Effector memory CD4-positive, alpha-beta T cell (primary cell): ENCODE results near the gene TAS1R3.

Experiments used
- DNase-seq, 3 donors: peaks; one replicate each; pipeline ENCODE4 v3.0.0-alpha.2; 2020
- H3K27ac ChIP-seq: 2 replicates; pipeline ENCODE4 v1.7.0; 2013; ENCODE audit warnings: mild to moderate bottlenecking, low read length, moderate library complexity; ENCODE audit not compliant: insufficient read depth, poor library complexity, severe bottlenecking
- H3K27me3 ChIP-seq: replicated peaks from 2 replicates; pipeline ENCODE4 v1.7.0; 2013; ENCODE audit warnings: mild to moderate bottlenecking, low read length; ENCODE audit not compliant: insufficient read depth, control insufficient read depth, poor library complexity, severe bottlenecking
- H3K36me3 ChIP-seq: 2 replicates; pipeline ENCODE4 v1.7.0; 2013; ENCODE audit warnings: mild to moderate bottlenecking, low read length, moderate library complexity; ENCODE audit not compliant: control insufficient read depth, insufficient read depth
- H3K4me1 ChIP-seq: 2 replicates; pipeline ENCODE4 v1.7.0; 2013; ENCODE audit warnings: low read length, mild to moderate bottlenecking; ENCODE audit not compliant: control insufficient read depth, insufficient read depth, poor library complexity, severe bottlenecking
- H3K4me3 ChIP-seq: 2 replicates; pipeline ENCODE4 v1.7.0; 2013; ENCODE audit warnings: low read length, low read depth, mild to moderate bottlenecking; ENCODE audit not compliant: insufficient read depth, poor library complexity, severe bottlenecking
- H3K9me3 ChIP-seq: 2 replicates; pipeline ENCODE4 v1.7.0; 2013; ENCODE audit warnings: mild to moderate bottlenecking, low read length, moderate library complexity; ENCODE audit not compliant: control insufficient read depth

The TAS1R3 gene

DNA sequence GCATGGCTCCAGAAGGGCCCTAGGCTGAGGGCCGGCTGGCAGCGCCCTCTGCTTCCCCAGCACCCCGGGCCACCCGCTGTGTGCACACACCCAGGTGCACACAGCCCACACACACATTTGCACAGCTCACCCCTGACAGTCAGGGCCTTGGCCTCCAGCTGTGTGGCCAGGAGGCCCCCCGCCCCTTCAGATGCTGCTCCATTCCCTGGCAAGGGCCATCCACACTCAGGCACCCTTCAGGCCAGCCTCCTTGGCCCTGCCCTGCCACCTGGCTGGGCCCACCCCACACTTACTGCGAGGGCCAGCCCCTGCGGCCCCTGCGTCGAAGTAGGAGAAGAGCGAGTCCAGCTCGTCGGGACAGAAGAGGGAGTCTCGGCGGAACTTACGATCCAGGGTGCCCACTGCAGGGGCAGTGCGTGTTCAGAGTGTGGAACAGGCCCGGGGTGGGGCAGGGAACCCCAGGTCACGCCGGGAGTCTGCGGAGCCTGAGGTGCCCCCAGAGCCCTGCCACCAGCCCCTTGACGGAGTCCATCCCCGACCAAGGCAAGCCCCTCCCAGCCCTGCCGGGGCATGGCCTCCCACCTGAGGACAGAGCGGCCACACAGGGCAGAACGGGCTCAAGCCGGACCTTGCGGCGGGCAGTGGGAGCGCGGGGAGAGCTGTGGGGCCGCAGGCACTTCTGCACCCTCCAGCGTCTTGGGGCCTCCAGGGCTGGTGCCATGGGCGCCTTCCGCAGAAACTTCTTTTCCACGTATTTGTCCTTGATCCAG is 35.7 kb upstream of the TAS1R3 start:
- H3K27me3 ChIP-seq = no peaks in the 10 kb centered on the region
- no peaks in the 10 kb centered on the region for H3K36me3 ChIP-seq
- no peaks in the 10 kb centered on the region for H3K4me1 ChIP-seq
- H3K27ac ChIP-seq = no peak overlapping the region
- no peak for DNase-seq
- H3K4me3 ChIP-seq = no peak overlapping the region
- no peaks in the 10 kb centered on the region for H3K9me3 ChIP-seq

DNA sequence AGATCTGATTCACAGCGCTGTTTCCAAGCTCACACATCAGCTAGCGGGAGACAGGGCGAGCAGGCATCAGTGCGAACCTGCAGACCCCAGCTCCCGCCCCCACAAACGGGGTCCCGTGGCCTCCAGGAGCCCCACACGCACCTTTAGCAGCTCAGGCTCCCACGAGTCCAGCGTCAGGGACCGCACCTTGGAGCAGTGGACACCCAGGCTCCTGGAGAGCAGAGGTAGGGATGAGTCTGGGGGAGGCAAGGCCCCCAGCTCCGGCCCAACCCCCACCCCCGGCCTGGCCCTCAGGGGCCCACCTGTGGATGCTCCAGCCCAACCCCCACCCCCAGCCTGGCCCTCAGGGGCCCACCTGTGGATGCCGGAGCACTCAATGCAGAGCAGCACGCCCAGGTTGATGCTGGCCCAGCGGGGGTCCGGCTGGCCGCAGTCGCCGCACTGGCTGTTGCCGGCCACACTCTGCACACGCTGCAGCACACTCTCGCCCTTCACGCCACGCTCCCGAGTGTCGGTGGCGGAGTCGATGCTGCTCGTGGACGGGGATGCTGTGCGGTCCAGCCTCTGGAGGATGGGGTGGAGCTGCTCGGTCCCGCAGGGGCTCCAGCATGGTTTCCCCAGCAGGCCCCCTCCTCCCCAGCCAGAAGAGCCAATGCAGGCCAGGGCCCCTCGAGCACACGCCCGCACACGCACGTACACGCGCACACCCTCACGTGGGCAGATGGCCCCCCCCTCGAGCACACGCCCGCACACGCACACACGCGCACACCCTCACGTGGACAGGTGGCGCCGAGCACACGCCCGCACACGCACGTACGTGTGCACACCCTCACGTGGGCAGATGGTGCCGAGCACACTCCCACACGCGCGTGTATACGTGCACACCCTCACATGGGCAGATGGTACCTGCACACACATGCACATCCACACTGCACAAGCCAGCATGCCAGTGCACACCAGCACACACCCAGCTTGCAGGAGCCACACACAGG is 34.7 kb upstream of the TAS1R3 start:
- DNase-seq = no peak
- H3K4me3 ChIP-seq = no peak overlapping the region
- H3K9me3 ChIP-seq = no peaks in the 10 kb centered on the region
- H3K36me3 ChIP-seq = no peaks in the 10 kb centered on the region
- H3K27me3 ChIP-seq = no peaks in the 10 kb centered on the region
- H3K27ac ChIP-seq = no peak overlapping the region
- H3K4me1 ChIP-seq = no peaks in the 10 kb centered on the region

DNA sequence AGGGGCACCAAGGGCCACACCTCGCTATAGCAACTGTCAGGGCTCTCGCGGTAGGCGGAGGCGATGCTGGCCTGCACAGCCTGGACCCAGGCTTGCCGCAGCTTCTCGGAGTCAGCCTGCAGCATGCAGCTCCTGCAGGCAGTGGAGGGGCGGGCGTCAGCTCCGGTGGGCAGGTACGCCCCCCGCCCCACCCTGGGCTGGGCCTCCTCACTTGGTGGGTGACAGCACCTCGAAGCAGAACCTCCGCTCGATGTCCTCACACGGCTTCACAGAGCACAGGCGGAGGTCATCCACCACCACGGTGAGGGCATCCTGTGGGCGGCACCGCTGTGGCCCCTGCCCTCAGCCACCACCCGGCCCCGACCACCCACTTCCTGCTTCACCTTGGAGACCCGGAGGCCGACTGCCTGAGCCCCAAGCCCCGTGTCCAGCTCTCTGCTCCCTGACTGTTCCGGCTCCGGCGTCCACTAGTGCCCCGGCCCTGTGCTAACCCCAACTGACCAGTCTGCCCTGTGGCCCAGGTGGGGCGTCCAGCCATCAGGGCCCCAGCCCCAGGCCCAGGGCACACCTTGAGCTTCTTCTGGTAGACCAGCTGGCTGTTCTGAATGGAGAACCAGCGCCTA is 33.2 kb upstream of the TAS1R3 start:
- no peak overlapping the region for H3K27ac ChIP-seq
- H3K36me3 ChIP-seq = no peaks in the 10 kb centered on the region
- no peak overlapping the region for H3K4me3 ChIP-seq
- no peaks in the 10 kb centered on the region for H3K27me3 ChIP-seq
- DNase-seq = no peak
- no peaks in the 10 kb centered on the region for H3K4me1 ChIP-seq
- no peaks in the 10 kb centered on the region for H3K9me3 ChIP-seq

DNA sequence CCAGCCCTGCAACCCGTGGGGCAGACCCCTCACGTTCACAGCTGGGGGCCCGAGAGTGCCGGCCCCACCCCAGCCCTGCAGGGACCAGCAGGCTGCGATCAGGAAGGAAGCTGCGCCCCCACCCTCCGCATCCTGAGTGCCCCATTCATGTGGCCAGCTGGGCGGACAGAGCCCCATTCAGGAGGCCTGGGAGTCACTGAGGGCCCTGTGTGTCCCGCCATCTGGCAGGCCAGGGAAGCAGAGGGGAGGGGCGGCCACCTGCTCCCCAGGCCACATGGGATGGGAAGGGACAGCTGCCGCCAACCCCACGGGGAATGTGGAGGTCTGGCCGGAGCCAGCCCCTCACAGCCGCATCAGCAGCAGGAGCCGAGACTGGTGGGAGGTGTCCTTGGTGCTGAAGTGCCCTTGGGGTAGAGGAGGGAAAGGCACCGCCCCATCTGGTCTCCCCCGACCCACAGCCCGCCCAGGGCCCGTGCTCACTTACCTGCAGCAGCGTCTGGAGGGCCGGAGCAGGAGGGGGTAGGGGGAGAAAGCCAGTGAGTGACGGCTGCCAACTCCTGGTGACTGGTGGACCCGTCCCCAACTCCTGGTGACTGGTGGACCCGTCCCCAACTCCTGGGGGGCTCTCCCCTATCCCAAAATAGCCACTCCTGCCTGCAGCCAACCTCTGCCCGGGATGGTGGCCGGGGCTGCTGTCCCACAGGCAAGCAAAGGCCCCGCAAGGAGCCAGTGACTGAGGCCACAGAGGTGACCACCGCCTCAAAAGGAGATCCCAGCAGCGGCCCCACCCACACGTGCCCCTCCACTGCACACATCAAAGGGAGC is 32.0 kb upstream of the TAS1R3 start:
- Histone ChIP-seq H3K9me3 (no peaks in the 10 kb centered on the region), H3K4me3 (no peak overlapping the region), H3K4me1 (no peaks in the 10 kb centered on the region), H3K27me3 (no peaks in the 10 kb centered on the region), H3K36me3 (no peaks in the 10 kb centered on the region), H3K27ac (no peak overlapping the region)
- no peak for DNase-seq

DNA sequence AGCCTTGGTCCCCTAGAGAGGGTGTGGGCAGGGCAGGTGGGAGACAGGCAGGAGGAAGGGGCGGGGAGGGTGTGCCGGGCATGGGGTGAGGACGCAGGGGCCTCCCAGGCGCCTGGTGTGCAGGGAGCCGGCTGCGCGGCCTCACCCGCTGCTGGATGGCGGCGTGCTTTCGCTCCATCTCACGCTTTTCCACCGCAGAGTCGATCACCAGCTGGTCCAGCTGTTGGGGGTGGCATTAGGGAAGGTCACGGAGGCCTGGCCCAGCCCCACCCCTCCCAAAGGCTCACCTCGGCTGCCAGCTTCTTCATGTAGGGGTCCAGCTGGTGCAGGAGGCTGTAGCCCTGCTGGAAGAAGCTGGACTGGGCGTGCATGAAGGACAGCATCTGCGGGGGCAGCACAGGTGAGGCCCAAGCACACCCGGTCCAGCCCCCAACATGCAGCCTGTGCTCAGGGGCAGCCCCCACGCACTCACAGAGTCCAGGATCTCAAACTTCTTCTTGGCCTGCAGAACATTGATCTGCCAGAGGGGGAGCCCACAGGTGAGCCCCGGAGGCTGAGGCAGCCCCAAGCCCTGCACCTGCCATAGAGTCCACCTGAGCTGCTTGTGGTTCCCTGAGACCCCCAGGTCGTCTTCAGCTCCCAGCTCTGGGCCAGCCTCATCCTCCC is 31.3 kb upstream of the TAS1R3 start:
- no peak for DNase-seq
- Histone ChIP-seq H3K4me1 (peaks cover 2% of the 10 kb centered on the region), H3K36me3 (no peaks in the 10 kb centered on the region), H3K9me3 (no peaks in the 10 kb centered on the region), H3K27me3 (no peaks in the 10 kb centered on the region), H3K27ac (no peak overlapping the region), H3K4me3 (no peak overlapping the region)

DNA sequence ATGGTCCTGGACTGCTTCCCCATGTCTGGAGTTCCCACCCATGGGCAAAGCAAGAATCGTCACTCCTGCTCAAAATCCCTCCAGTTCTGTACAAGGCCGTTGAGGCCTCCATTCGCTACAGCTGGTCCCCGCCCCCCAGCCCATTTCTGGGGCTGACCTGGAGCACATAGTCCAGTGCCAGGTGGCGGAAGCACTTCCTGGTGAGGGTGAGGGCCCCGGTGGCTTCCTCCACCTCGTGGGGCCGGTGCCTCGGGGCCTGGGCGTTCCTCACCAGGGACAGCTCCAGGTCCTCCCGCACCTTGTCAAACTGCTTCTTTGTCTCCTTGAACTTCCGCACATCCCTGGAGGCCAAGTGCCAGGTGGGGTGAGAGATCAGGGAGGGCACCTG is 30.7 kb upstream of the TAS1R3 start:
- Histone ChIP-seq H3K36me3 (no peaks in the 10 kb centered on the region), H3K27ac (no peak overlapping the region), H3K4me3 (no peak overlapping the region), H3K4me1 (peaks cover 7% of the 10 kb centered on the region), H3K9me3 (no peaks in the 10 kb centered on the region), H3K27me3 (no peaks in the 10 kb centered on the region)
- no peak for DNase-seq

DNA sequence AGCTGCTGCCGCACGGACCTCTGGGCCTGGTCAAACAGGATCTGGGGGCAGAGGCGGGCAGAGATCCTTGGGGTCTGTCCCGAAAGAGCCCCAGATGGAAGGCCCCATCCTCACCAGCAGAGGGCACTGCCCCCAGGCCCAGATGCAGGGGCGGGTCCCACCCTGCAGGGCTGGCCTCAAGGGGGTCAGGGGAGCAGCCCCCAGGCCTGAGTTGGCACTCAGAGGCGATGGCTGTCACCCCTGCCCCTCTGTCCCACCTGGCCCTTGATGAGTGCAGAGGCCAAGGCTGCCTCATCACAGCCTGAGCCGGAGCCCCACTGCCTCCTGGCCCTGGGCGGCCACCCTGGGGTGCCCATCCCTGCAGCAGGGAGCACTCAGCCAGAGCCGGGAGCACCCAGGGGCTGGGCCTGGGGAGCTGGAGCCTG is 29.1 kb upstream of the TAS1R3 start:
- Histone ChIP-seq H3K4me1 (peaks cover 24% of the 10 kb centered on the region), H3K27ac (no peak overlapping the region)
- DNase-seq = no peak

DNA sequence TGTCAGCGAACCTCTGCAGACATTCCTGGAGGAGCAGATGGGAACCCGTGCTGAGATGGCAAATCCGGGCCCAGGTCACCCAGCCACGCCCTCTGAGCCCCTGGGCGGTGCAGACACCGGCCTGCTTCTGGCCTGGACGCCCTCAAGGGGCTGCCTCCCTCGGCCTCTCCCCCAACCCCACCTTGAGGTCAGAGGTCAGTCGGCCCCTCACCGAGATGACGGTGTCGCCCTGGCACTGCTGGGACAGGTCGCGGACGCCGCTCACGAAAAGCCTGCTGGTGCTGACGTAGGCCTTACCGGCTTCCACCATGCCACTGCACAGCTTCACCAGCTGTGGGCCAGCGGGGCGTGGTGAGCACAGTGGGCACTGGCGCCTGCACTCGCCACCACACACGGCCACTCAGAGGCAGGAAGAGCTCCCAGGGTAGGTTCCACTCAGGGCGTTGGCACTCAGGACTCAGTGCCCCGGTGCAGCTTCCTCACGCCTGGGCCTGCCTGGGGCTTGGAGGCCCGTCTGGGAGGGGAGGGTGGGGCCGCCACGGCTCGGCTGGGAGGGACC is 28.1 kb upstream of the TAS1R3 start:
- no peaks in the 10 kb centered on the region for H3K36me3 ChIP-seq
- H3K4me3 ChIP-seq = no peak overlapping the region
- no peak for DNase-seq
- H3K4me1 ChIP-seq = peaks cover 27% of the 10 kb centered on the region
- H3K27me3 ChIP-seq = no peaks in the 10 kb centered on the region
- no peaks in the 10 kb centered on the region for H3K9me3 ChIP-seq
- H3K27ac ChIP-seq = no peak overlapping the region

More for the DNA sequence above, 29.1 kb upstream of the TAS1R3 start:
- Histone ChIP-seq H3K9me3 (no peaks in the 10 kb centered on the region), H3K36me3 (no peaks in the 10 kb centered on the region), H3K4me3 (no peak overlapping the region), H3K27me3 (no peaks in the 10 kb centered on the region)

DNA sequence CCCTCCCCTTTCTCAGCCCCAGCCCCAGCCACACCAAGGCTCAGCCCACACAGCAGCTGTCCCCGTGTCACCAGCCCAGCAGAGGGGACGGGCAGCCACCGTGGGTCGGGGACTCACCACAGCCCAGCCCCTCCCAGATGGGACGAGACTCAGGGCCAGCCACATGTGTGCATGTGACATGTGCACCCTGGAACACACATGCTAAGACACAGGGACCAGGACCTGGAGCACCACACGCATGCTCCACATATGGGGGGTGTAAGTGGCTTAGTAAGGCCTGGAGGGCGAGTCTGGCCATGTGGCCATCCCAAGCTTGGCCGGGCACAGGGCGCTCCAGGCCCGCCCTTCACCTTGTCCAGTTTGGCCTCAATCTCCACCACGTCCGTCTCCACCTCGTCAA is 27.3 kb upstream of the TAS1R3 start:
- Histone ChIP-seq H3K9me3 (no peaks in the 10 kb centered on the region), H3K4me1 (peaks cover 27% of the 10 kb centered on the region), H3K27ac (no peak overlapping the region), H3K4me3 (no peak overlapping the region), H3K36me3 (no peaks in the 10 kb centered on the region), H3K27me3 (no peaks in the 10 kb centered on the region)
- no peak for DNase-seq
